HEK293 (cell line): ENCODE measurements around the gene FOXN4.

ENCODE experiments used
- CTCF ChIA-PET: fragments of 350-600 bp; formaldehyde crosslinking; extraction: SDS; loops from one replicate; lab custom pipeline; 2021; ENCODE audit warnings: antibody characterized with exemption; lab: Yijun Ruan, JAX
- POLR2A ChIA-PET: fragments of 300-600 bp; formaldehyde crosslinking; extraction: SDS; loops from one replicate; lab custom pipeline; 2020; ENCODE audit warnings: antibody characterized with exemption, inconsistent platforms; lab: Yijun Ruan, JAX
- H3K27ac ChIP-seq: fragments of 200-500 bp; sonication (Bioruptor generic); 2 replicates; pipeline ENCODE4 v1.5.1; 2014; ENCODE audit warnings: low read depth, low read length, control low read depth, inconsistent platforms; ENCODE audit errors: extremely low read depth
- H3K36me3 ChIP-seq, 2 experiments: fragments of 200-500 bp in 1 of 2; sonication (Bioruptor generic) in 1 of 2; 1 replicate in 1 of 2; 2 replicates in 1 of 2; pipeline ENCODE4 v1.5.1; 2014 to 2017; ENCODE audit warnings: inconsistent platforms in 2 of 2, low read length in 2 of 2; ENCODE audit not compliant: control insufficient read depth in 2 of 2, insufficient read depth in 1 of 2
- H3K4me1 ChIP-seq: fragments of 200-500 bp; sonication (Bioruptor generic); 2 replicates; pipeline ENCODE4 v1.5.1; 2014; ENCODE audit warnings: mild to moderate bottlenecking, low read length, inconsistent platforms; ENCODE audit not compliant: control insufficient read depth, insufficient read depth
- H3K4me3 ChIP-seq: 2 replicates; pipeline ENCODE4 v1.5.1; 2011; ENCODE audit warnings: low read depth, mild to moderate bottlenecking, control low read depth, low read length, moderate library complexity
- H3K9me3 ChIP-seq: fragments of 200-500 bp; sonication (Bioruptor generic); 2 replicates; pipeline ENCODE4 v1.5.1; 2014; ENCODE audit warnings: low read depth, low read length, inconsistent platforms; ENCODE audit not compliant: control insufficient read depth, insufficient read depth
- GLI2 ChIP-seq: fragments of 450-650 bp; formaldehyde crosslinking; IDR thresholded peaks from 2 replicates; pipeline ENCODE4; 2017; ENCODE audit warnings: missing biosample characterization, missing genetic modification characterization, low read depth, borderline replicate concordance
- GLIS2 ChIP-seq: fragments of 450-650 bp; formaldehyde crosslinking; IDR thresholded peaks from 2 replicates; pipeline ENCODE4 v1.5.1; 2016; ENCODE audit warnings: missing biosample characterization, missing genetic modification characterization
- IKZF3 ChIP-seq: fragments of 450-650 bp; IDR thresholded peaks from 2 replicates; pipeline ENCODE4 v1.5.0; 2018; ENCODE audit warnings: missing biosample characterization, mild to moderate bottlenecking, missing genetic modification characterization, moderate library complexity
- KLF9 ChIP-seq: fragments of 450-650 bp; formaldehyde crosslinking; IDR thresholded peaks from 2 replicates; pipeline ENCODE4 v1.5.1; 2016; ENCODE audit warnings: missing biosample characterization, missing genetic modification characterization, low read depth
- PRDM1 ChIP-seq: fragments of 450-650 bp; formaldehyde crosslinking; IDR thresholded peaks from 2 replicates; pipeline ENCODE4; 2016; ENCODE audit warnings: missing biosample characterization, missing genetic modification characterization
- PRDM10 ChIP-seq: fragments of 450-650 bp; formaldehyde crosslinking; IDR thresholded peaks from 2 replicates; pipeline ENCODE4 v1.5.1; 2016; ENCODE audit warnings: missing biosample characterization, missing genetic modification characterization
- PRDM4 ChIP-seq: fragments of 450-650 bp; formaldehyde crosslinking; IDR thresholded peaks from 2 replicates; pipeline ENCODE4 v1.5.1; 2017; ENCODE audit warnings: missing biosample characterization, missing genetic modification characterization
- ZBTB11 ChIP-seq: fragments of 450-650 bp; formaldehyde crosslinking; conservative IDR thresholded peaks from 2 replicates; pipeline ENCODE4 v1.5.1; 2016; ENCODE audit warnings: low read depth, missing biosample characterization, missing genetic modification characterization
- ZIC2 ChIP-seq: fragments of 450-650 bp; formaldehyde crosslinking; IDR thresholded peaks from 2 replicates; pipeline ENCODE4 v1.5.1; 2016; ENCODE audit warnings: missing biosample characterization, missing genetic modification characterization
- ZNF302 ChIP-seq: fragments of 450-650 bp; formaldehyde crosslinking; IDR thresholded peaks from 2 replicates; pipeline ENCODE4 v1.5.1; 2016; ENCODE audit warnings: missing biosample characterization, missing genetic modification characterization, low read depth
- ZNF335 ChIP-seq: fragments of 450-650 bp; formaldehyde crosslinking; conservative IDR thresholded peaks from 2 replicates; pipeline ENCODE4 v1.5.1; 2016; ENCODE audit warnings: missing biosample characterization, missing genetic modification characterization
- ZNF560 ChIP-seq: fragments of 450-650 bp; formaldehyde crosslinking; IDR thresholded peaks from 2 replicates; pipeline ENCODE4 v1.5.1; 2017; ENCODE audit warnings: missing biosample characterization, missing genetic modification characterization, borderline replicate concordance
- ZNF561 ChIP-seq: fragments of 450-650 bp; IDR thresholded peaks from 2 replicates; pipeline ENCODE4 v1.5.1; 2018; ENCODE audit warnings: missing biosample characterization, missing genetic modification characterization, borderline replicate concordance
- ZNF610 ChIP-seq: fragments of 450-650 bp; formaldehyde crosslinking; IDR thresholded peaks from 2 replicates; pipeline ENCODE4 v1.5.1; 2016; ENCODE audit warnings: missing biosample characterization, missing genetic modification characterization, borderline replicate concordance
- ZNF624 ChIP-seq: fragments of 450-650 bp; formaldehyde crosslinking; IDR thresholded peaks from 2 replicates; pipeline ENCODE4 v1.5.1; 2017; ENCODE audit warnings: missing biosample characterization, missing genetic modification characterization
- ZNF629 ChIP-seq: fragments of 450-650 bp; formaldehyde crosslinking; IDR thresholded peaks from 2 replicates; pipeline ENCODE4 v1.5.1; 2017; ENCODE audit warnings: missing biosample characterization, missing genetic modification characterization
- ZNF677 ChIP-seq: fragments of 450-650 bp; IDR thresholded peaks from 2 replicates; pipeline ENCODE4 v1.5.0; 2018; ENCODE audit warnings: missing biosample characterization, mild to moderate bottlenecking, missing genetic modification characterization, moderate library complexity
- TF ChIP-seq, protein P1 (sequence below): fragments of 450-650 bp; formaldehyde crosslinking; IDR thresholded peaks from 2 replicates; pipeline ENCODE4 v1.5.1; 2017; ENCODE audit warnings: missing biosample characterization, missing genetic modification characterization
- TF ChIP-seq, protein P2 (sequence below): fragments of 450-650 bp; formaldehyde crosslinking; IDR thresholded peaks from 2 replicates; pipeline ENCODE4 v1.5.1; 2016; ENCODE audit warnings: missing biosample characterization, missing genetic modification characterization

Gene FOXN4

DNA sequence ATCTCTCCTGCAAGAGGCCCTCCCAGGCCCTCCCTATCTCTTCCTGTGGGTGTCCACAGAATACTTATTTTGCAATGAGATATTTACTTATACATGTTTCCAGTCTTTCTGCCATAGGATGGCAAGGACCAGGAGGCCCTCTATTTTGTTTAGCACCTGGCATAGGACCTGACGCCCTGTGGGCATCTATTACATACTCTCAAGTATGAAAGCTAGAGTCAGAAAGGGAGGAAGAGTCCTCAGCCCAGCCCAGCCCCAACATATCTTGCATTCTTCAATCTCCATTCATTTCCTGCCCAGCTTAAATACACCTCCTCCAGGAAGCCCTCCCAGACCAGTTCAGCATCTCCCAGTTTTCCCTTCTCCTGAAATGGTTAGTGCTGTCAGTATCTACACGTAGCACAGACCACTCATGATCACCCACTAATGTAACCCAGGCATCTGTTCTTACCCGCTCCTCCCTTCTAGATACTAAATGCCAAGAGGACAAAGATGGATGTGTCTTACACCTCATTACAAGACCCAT, 7.4 kb downstream of the FOXN4 start (continued):
- TF ChIP-seq, protein P1, sequence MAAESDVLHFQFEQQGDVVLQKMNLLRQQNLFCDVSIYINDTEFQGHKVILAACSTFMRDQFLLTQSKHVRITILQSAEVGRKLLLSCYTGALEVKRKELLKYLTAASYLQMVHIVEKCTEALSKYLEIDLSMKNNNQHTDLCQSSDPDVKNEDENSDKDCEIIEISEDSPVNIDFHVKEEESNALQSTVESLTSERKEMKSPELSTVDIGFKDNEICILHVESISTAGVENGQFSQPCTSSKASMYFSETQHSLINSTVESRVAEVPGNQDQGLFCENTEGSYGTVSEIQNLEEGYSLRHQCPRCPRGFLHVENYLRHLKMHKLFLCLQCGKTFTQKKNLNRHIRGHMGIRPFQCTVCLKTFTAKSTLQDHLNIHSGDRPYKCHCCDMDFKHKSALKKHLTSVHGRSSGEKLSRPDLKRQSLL (tag by site-specific recombination): no peak
- no peak for TF ChIP-seq ZNF302 (tag by site-specific recombination)
- TF ChIP-seq ZNF560 (tag by site-specific recombination): no peak
- no peak for TF ChIP-seq ZNF629 (tag by site-specific recombination)

DNA sequence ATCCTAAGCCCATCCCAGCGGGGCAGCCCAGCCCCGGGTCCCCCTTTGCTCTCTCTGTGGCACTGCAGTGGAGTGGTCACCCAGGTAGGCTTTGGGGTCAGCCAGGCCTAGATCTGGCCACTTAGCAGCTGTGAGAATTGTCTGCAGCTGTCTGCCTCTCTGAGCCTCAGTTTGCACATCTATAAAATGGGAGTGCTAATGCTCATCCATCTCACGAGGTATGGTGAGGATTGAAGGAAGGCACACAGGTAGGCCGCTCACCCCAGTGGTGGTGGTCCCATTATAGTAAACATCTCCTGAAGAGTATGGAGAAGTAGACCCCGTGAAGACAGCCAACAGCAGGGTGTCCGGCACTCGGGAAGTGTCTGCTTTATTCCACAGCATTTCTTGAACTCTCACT, 9.2 kb downstream of the FOXN4 start:
- POLR2A ChIA-PET: no interaction called here
- TF ChIP-seq GLI2 (tag by site-specific recombination) (no peak), IKZF3 (tag by site-specific recombination) (no peak), ZNF610 (tag by site-specific recombination) (no peak), PRDM1 (tag by site-specific recombination) (no peak), GLIS2 (tag by site-specific recombination) (no peak), ZNF624 (no peak), PRDM4 (tag by site-specific recombination) (no peak), ZNF677 (tag by site-specific recombination) (no peak), ZNF335 (tag by site-specific recombination) (no peak), PRDM10 (no peak), ZBTB11 (tag by site-specific recombination) (no peak), ZNF561 (tag by site-specific recombination) (no peak), ZIC2 (tag by site-specific recombination) (no peak), KLF9 (tag by site-specific recombination) (no peak)
- TF ChIP-seq, protein P2, sequence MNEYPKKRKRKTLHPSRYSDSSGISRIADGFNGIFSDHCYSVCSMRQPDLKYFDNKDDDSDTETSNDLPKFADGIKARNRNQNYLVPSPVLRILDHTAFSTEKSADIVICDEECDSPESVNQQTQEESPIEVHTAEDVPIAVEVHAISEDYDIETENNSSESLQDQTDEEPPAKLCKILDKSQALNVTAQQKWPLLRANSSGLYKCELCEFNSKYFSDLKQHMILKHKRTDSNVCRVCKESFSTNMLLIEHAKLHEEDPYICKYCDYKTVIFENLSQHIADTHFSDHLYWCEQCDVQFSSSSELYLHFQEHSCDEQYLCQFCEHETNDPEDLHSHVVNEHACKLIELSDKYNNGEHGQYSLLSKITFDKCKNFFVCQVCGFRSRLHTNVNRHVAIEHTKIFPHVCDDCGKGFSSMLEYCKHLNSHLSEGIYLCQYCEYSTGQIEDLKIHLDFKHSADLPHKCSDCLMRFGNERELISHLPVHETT (tag by site-specific recombination): no peak
- TF ChIP-seq, all 188 proteins: peak for 0
- no peaks in the 10 kb centered on the region for H3K36me3 ChIP-seq
- H3K4me3 ChIP-seq: no peak overlapping the region
- H3K9me3 ChIP-seq: no peaks in the 10 kb centered on the region
- CTCF ChIA-PET: no interaction called here
- H3K27ac ChIP-seq: no peak overlapping the region
- H3K4me1 ChIP-seq: peaks cover 5% of the 10 kb centered on the region; the same call in 1 of the 2 replicates
